Measurements from ENCODE around the gene SLC35F1. TPM values are rescaled to one million over a fixed set of nuclear protein-coding genes. Genes with fewer than 3 reads are reported as not detected.

SLC35F1 gene
- polyA plus RNA-seq, 1 donor from 2014 or later = 35.1 TPM

DNA sequence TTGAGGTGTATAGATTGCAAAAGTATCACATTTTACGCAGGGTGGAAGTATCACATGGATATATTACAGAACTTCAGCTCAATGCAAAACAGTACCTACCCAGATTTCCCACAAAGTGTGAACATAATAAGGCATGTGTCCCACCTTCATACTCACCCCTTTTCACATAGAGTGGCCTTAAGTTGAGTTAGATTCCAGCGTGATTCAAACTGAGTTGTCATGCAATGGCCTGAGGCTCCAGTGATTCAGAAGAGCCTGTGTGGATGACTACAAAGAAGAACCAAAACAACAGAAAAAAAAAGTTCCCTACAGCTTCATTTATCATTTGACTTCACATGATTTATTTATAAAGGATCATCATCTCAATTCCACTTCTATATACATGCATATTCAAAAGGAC, 309.7 kb downstream of the SLC35F1 start:
- Histone ChIP-seq H2AFZ (ENCODE audit: low read depth, low read length) (no peak overlapping the region), H3K9me3 (ENCODE audit: low read length) (no peaks in the 10 kb centered on the region), H3K27ac (ENCODE audit: low read length) (no peak overlapping the region), H3K79me2 (replicated peaks; ENCODE audit: insufficient read depth, low read length) (no peaks in the 10 kb centered on the region), H3K27me3 (ENCODE audit: insufficient read depth, low read depth, low read length) (no peaks in the 10 kb centered on the region), H4K20me1 (ENCODE audit: insufficient read depth) (no peaks in the 10 kb centered on the region), H3K9me2 (ENCODE audit: insufficient read depth, low read length) (no peaks in the 10 kb centered on the region), H3K36me3 (ENCODE audit: insufficient read depth, low read length) (no peaks in the 10 kb centered on the region), H3K4me3 (ENCODE audit: low read length) (no peak overlapping the region), H3K4me2 (ENCODE audit: low read length) (no peak overlapping the region), H3F3A (ENCODE audit: insufficient read depth, low read length, poor library complexity, severe bottlenecking) (no peaks in the 10 kb centered on the region), H3K9ac (ENCODE audit: low read length) (no peak overlapping the region)
- TF ChIP-seq, protein P1, sequence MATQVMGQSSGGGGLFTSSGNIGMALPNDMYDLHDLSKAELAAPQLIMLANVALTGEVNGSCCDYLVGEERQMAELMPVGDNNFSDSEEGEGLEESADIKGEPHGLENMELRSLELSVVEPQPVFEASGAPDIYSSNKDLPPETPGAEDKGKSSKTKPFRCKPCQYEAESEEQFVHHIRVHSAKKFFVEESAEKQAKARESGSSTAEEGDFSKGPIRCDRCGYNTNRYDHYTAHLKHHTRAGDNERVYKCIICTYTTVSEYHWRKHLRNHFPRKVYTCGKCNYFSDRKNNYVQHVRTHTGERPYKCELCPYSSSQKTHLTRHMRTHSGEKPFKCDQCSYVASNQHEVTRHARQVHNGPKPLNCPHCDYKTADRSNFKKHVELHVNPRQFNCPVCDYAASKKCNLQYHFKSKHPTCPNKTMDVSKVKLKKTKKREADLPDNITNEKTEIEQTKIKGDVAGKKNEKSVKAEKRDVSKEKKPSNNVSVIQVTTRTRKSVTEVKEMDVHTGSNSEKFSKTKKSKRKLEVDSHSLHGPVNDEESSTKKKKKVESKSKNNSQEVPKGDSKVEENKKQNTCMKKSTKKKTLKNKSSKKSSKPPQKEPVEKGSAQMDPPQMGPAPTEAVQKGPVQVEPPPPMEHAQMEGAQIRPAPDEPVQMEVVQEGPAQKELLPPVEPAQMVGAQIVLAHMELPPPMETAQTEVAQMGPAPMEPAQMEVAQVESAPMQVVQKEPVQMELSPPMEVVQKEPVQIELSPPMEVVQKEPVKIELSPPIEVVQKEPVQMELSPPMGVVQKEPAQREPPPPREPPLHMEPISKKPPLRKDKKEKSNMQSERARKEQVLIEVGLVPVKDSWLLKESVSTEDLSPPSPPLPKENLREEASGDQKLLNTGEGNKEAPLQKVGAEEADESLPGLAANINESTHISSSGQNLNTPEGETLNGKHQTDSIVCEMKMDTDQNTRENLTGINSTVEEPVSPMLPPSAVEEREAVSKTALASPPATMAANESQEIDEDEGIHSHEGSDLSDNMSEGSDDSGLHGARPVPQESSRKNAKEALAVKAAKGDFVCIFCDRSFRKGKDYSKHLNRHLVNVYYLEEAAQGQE (IDR thresholded peaks at IDR 0.05; ENCODE audit: borderline replicate concordance) = no peak

DNA sequence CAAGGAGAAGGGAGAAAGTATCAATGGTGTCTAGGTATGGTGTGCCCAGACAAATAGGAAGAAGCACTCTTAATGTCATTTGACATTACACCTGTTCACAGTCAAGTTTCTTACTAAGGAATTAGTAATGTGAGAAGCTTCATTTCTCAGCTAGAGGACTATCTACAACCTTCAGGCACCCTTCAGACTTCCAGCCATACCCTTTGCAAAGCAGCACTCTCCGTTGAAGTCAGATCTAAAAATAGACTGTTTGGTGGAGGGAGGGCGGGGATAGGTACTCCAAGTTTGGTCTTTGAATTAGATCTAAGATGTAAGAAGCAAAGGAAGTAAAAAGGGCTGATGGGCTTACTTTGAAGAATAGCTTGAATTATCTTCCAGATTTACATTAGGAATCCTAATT, 311.1 kb downstream of the SLC35F1 start:
- Histone ChIP-seq H2AFZ (ENCODE audit: low read depth, low read length) (no peak overlapping the region), H3K9ac (ENCODE audit: low read length) (no peak overlapping the region), H3K9me2 (ENCODE audit: insufficient read depth, low read length) (no peaks in the 10 kb centered on the region), H3K4me3 (ENCODE audit: low read length) (no peak overlapping the region), H3K79me2 (replicated peaks; ENCODE audit: insufficient read depth, low read length) (no peaks in the 10 kb centered on the region), H4K20me1 (ENCODE audit: insufficient read depth) (no peaks in the 10 kb centered on the region), H3K27me3 (ENCODE audit: insufficient read depth, low read depth, low read length) (no peaks in the 10 kb centered on the region), H3F3A (ENCODE audit: insufficient read depth, low read length, poor library complexity, severe bottlenecking) (no peaks in the 10 kb centered on the region), H3K9me3 (ENCODE audit: low read length) (no peaks in the 10 kb centered on the region), H3K27ac (ENCODE audit: low read length) (no peak overlapping the region), H3K36me3 (ENCODE audit: insufficient read depth, low read length) (no peaks in the 10 kb centered on the region), H3K4me2 (ENCODE audit: low read length) (no peak overlapping the region)
- no peak for TF ChIP-seq MXI1 (conservative IDR thresholded peaks at IDR 0.05; ENCODE audit: poor library complexity, severe bottlenecking)
- no peak for TF ChIP-seq EP300 (conservative IDR thresholded peaks at IDR 0.05; ENCODE audit: poor library complexity, severe bottlenecking)
- TF ChIP-seq EZH2 (IDR thresholded peaks at IDR 0.05; ENCODE audit: borderline replicate concordance, insufficient read depth, low read length, poor library complexity, severe bottlenecking) = no peak
- no peak for TF ChIP-seq SMC3 (conservative IDR thresholded peaks at IDR 0.05; ENCODE audit: poor library complexity)
- TF ChIP-seq TAF1 (IDR thresholded peaks at IDR 0.05; ENCODE audit: low read depth) = no peak

DNA sequence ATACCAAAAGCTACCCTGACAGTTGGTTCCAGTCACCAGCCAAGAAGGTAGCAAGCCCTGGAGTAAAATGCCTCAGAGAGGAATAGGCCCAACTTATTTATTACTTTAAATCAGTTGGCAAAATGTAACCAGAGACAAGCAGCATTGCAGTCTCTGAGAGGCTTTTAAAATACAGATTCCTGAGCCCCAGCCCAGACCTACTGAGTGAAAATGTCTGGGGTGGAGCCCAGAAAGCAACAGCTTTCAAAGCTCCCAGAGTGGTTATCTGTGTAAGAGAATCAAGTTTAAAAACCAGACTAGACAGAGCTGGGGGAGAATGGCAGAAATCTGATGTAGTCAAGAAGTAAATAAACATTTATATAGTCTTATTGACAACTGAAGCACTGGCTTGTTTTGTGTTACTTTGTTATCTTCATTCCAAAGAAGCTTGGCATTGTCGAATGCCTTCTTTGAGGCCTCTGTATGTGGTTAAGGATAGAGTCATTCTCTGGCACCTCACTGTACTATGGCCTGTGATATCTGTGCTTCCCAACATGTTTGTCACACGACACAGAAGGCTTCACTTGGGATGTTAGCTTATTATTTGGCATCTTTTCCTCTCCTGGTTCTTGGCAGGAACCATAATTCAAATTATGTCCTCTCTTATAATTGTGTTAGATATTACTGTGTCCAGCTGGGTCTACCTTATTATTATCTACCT, 313.5 kb downstream of the SLC35F1 start:
- Histone ChIP-seq H3K79me2 (replicated peaks; ENCODE audit: insufficient read depth, low read length) (no peaks in the 10 kb centered on the region), H4K20me1 (ENCODE audit: insufficient read depth) (no peaks in the 10 kb centered on the region), H3K27ac (ENCODE audit: low read length) (no peak overlapping the region), H3K36me3 (ENCODE audit: insufficient read depth, low read length) (no peaks in the 10 kb centered on the region), H3K9me2 (ENCODE audit: insufficient read depth, low read length) (no peaks in the 10 kb centered on the region), H3K4me2 (ENCODE audit: low read length) (no peak overlapping the region), H3K27me3 (ENCODE audit: insufficient read depth, low read depth, low read length) (no peaks in the 10 kb centered on the region), H3K9me3 (ENCODE audit: low read length) (no peaks in the 10 kb centered on the region), H3K9ac (ENCODE audit: low read length) (no peak overlapping the region), H3K4me3 (ENCODE audit: low read length) (no peak overlapping the region), H3F3A (ENCODE audit: insufficient read depth, low read length, poor library complexity, severe bottlenecking) (no peaks in the 10 kb centered on the region), H2AFZ (ENCODE audit: low read depth, low read length) (no peak overlapping the region)
- no peak for TF ChIP-seq TAF1 (IDR thresholded peaks at IDR 0.05; ENCODE audit: low read depth)
- TF ChIP-seq MXI1 (conservative IDR thresholded peaks at IDR 0.05; ENCODE audit: poor library complexity, severe bottlenecking) = no peak
- no peak for TF ChIP-seq EZH2 (IDR thresholded peaks at IDR 0.05; ENCODE audit: borderline replicate concordance, insufficient read depth, low read length, poor library complexity, severe bottlenecking)
- TF ChIP-seq SMC3 (conservative IDR thresholded peaks at IDR 0.05; ENCODE audit: poor library complexity) = no peak
- no peak for TF ChIP-seq POLR2AphosphoS5 (IDR thresholded peaks at IDR 0.05)
- TF ChIP-seq RAD21 (conservative IDR thresholded peaks at IDR 0.05) = no peak
- TF ChIP-seq, protein P2, sequence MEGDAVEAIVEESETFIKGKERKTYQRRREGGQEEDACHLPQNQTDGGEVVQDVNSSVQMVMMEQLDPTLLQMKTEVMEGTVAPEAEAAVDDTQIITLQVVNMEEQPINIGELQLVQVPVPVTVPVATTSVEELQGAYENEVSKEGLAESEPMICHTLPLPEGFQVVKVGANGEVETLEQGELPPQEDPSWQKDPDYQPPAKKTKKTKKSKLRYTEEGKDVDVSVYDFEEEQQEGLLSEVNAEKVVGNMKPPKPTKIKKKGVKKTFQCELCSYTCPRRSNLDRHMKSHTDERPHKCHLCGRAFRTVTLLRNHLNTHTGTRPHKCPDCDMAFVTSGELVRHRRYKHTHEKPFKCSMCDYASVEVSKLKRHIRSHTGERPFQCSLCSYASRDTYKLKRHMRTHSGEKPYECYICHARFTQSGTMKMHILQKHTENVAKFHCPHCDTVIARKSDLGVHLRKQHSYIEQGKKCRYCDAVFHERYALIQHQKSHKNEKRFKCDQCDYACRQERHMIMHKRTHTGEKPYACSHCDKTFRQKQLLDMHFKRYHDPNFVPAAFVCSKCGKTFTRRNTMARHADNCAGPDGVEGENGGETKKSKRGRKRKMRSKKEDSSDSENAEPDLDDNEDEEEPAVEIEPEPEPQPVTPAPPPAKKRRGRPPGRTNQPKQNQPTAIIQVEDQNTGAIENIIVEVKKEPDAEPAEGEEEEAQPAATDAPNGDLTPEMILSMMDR (IDR thresholded peaks at IDR 0.05; ENCODE audit: poor library complexity, severe bottlenecking) = no peak
- TF ChIP-seq, protein P1 (IDR thresholded peaks at IDR 0.05; ENCODE audit: borderline replicate concordance) = no peak
- no peak for TF ChIP-seq EP300 (conservative IDR thresholded peaks at IDR 0.05; ENCODE audit: poor library complexity, severe bottlenecking)

All from neural cell (in vitro differentiated cells).